Thoracic aorta (tissue), 2 donors: ENCODE measurements around the gene B3GALT4. TPM values are rescaled to one million over a fixed set of nuclear protein-coding genes. Genes with fewer than 3 reads are reported as not detected.

Experiments
- ATAC-seq: fragments of 150-250 bp; one replicate; pipeline ENCODE4 v1.8.0; 2017; ENCODE audit warnings: low read depth; ENCODE audit not compliant: insufficient number of reproducible peaks, low FRiP score
- DNase-seq: peaks from one replicate; pipeline ENCODE4 v3.0.0-alpha.2; 2020; ENCODE audit warnings: low spot score
- H3K27ac ChIP-seq, 2 donors: fragments of 200-600 bp; sonication (generic); 1 replicate in 1 of 2; 2 replicates in 1 of 2; pipeline ENCODE4 v1.5.1; 2016; ENCODE audit warnings: mild to moderate bottlenecking in 2 of 2, moderate library complexity in 2 of 2
- H3K27me3 ChIP-seq: fragments of 200-600 bp; sonication (generic); replicated peaks from 2 replicates; pipeline ENCODE4 v1.6.0; 2016; ENCODE audit warnings: mild to moderate bottlenecking; ENCODE audit not compliant: insufficient read depth
- H3K36me3 ChIP-seq: fragments of 200-600 bp; sonication (generic); one replicate; pipeline ENCODE4 v1.5.1; 2016
- H3K4me1 ChIP-seq, 2 donors: fragments of 200-600 bp; sonication (generic); 1 replicate in 1 of 2; 2 replicates in 1 of 2; pipeline versions ENCODE4 v1.5.1 to v1.6.0; 2016; ENCODE audit warnings: low read depth in 2 of 2, mild to moderate bottlenecking in 1 of 2; ENCODE audit not compliant: control insufficient read depth in 1 of 2
- H3K4me3 ChIP-seq: fragments of 200-600 bp; sonication (generic); 2 replicates; pipeline ENCODE4 v1.5.1; 2016; ENCODE audit warnings: mild to moderate bottlenecking
- H3K9me3 ChIP-seq: fragments of 200-600 bp; sonication (generic); 2 replicates; pipeline ENCODE4 v1.5.1; 2016
- CTCF ChIP-seq: fragments of 200-600 bp; sonication (generic); IDR thresholded peaks from one replicate; pipeline ENCODE4 v1.5.1; 2019; ENCODE audit warnings: antibody characterized with exemption
- total RNA-seq, 2 donors: library from RNA; depleted of rRNA; stranded (reverse); fragments of >200 nt; gene quantifications; one replicate each; pipeline versions ENCODE4 v1.1.0 to v1.2.3, GENCODE V29; 2016

The B3GALT4 gene
- total RNA-seq, result 10 to 100 TPM; 18.1 to 27.3 TPM

- peak within 1 kb of the TSS; percentile 86 for H3K4me3 ChIP-seq
- H3K27ac ChIP-seq, result peak within 1 kb of the TSS; percentile 88 to 95
- H3K4me1 ChIP-seq, result peaks cover 27 to 51% of the 10 kb centered on the region in 2 donors
- peak; percentile 33 for DNase-seq
- peaks cover 10% of the 10 kb centered on the region for H3K36me3 ChIP-seq
- no peaks in the 10 kb centered on the region for H3K9me3 ChIP-seq
- TF ChIP-seq CTCF, result peak; percentile 56
- peak; percentile 39 for ATAC-seq
- no peaks in the 10 kb centered on the region for H3K27me3 ChIP-seq
Measured at GRCh38 chr6:33276864-33277662, at the start of gene B3GALT4. Gene B3GALT4, plus strand, starts transcription at chr6:33277123. Its CDS starts 297 bp downstream, at chr6:33277420.

DNA sequence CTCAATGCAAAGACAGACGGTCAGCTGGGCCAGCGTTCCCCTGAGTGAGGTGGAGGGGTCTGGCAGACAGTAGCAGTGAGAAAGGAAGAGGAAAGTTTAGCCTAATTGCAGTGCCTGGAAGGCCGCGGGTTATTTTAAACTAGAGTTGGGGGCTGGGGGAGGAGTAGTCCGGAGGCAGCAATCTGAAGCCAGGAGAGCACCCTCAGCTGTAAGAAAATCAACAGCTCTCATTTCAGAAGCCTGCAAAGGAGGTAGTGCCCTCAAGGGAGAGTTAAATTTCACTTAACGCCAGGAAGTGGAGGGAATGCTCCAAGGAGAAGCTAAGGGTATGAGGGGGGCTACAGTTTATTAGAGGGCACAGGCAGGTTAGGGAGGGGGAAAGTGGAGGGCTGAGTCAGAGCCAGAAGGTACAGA is 41.7 kb upstream of the B3GALT4 start:
- Histone ChIP-seq H3K9me3 (no peaks in the 10 kb centered on the region), H3K36me3 (no peaks in the 10 kb centered on the region), H3K4me3 (no peak overlapping the region), H3K4me1 (no peaks in the 10 kb centered on the region), H3K27me3 (no peaks in the 10 kb centered on the region), H3K27ac (no peak overlapping the region)
- no peak for TF ChIP-seq CTCF
- ATAC-seq (no peak), DNase-seq (no peak)

DNA sequence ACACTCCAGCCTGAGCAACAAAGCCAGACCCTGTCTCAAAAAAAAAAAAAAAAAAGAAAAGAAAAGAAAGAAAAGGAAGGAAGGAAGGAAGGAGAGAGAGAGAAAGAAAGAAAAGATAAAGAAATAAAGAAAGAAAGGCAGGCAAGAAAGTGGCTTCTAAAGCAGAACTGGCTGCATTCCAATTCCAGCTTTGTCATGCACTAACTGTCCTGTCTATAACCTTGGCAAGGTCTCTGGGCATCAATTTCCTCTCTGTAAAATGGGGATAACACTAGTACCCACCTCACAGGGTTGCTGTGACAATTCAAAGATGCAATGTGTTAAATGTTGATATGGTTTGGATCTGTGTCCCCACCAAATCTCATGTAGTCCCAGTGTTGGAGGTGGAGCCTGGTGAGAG is 40.6 kb upstream of the B3GALT4 start:
- DNase-seq (no peak), ATAC-seq (no peak)
- H3K27me3 ChIP-seq, result no peaks in the 10 kb centered on the region
- no peak for TF ChIP-seq CTCF
- no peak overlapping the region for H3K27ac ChIP-seq
- no peaks in the 10 kb centered on the region for H3K4me1 ChIP-seq
- no peaks in the 10 kb centered on the region for H3K9me3 ChIP-seq
- no peaks in the 10 kb centered on the region for H3K36me3 ChIP-seq
- H3K4me3 ChIP-seq, result no peak overlapping the region

- no peak for ATAC-seq
- Histone ChIP-seq H3K4me1 (no peaks in the 10 kb centered on the region), H3K9me3 (no peaks in the 10 kb centered on the region), H3K27me3 (no peaks in the 10 kb centered on the region), H3K27ac (no peak overlapping the region), H3K36me3 (no peaks in the 10 kb centered on the region), H3K4me3 (no peak overlapping the region)
- DNase-seq, result no peak
- no peak for TF ChIP-seq CTCF
Measured at GRCh38 chr6:33236852-33237251, 40.1 kb upstream of the B3GALT4 start.

GRCh38 chr6:33237741-33238140 is 39.2 kb upstream of the B3GALT4 start:
- no peaks in the 10 kb centered on the region for H3K36me3 ChIP-seq
- DNase-seq (no peak), ATAC-seq (no peak)
- no peak overlapping the region for H3K4me3 ChIP-seq
- H3K4me1 ChIP-seq, result no peaks in the 10 kb centered on the region
- no peaks in the 10 kb centered on the region for H3K9me3 ChIP-seq
- no peak overlapping the region for H3K27ac ChIP-seq
- TF ChIP-seq CTCF, result no peak
- no peaks in the 10 kb centered on the region for H3K27me3 ChIP-seq
